Lower leg skin (tissue), 4 donors: ENCODE results near the gene CTBP1. TPM values are rescaled to one million over a fixed set of nuclear protein-coding genes. Genes with fewer than 3 reads are reported as not detected.

Experiments
- DNase-seq, 2 donors: peaks; one replicate each; pipeline ENCODE4 v3.0.0-alpha.2; 2019; ENCODE audit warnings: low spot score in 2 of 2
- H3K4me3 ChIP-seq: fragments of 200-600 bp; sonication (generic); 2 replicates; pipeline ENCODE4 v1.5.1; 2017; ENCODE audit warnings: mild to moderate bottlenecking, low read depth; ENCODE audit not compliant: poor library complexity, severe bottlenecking
- CTCF ChIP-seq, 3 donors: fragments of 450-650 bp; IDR thresholded peaks; one replicate each; pipeline ENCODE4 v1.5.1; 2016; ENCODE audit warnings: antibody characterized with exemption in 3 of 3, mild to moderate bottlenecking in 3 of 3, moderate library complexity in 2 of 3
- POLR2A ChIP-seq, 2 donors: fragments of 450-650 bp; IDR thresholded peaks; one replicate each; pipeline ENCODE4 v1.6.1; 2016 to 2017; ENCODE audit warnings: antibody characterized with exemption in 2 of 2, mild to moderate bottlenecking in 1 of 2, moderate library complexity in 1 of 2
- WGBS, 2 donors: methylation state at CpG; one replicate each; pipeline ENCODE4 v1.1.5; 2018; 5-methylcytosine and 5-hydroxymethylcytosine counted together
- intact Hi-C: fragments of 100-400 bp; cut with DNase I; formaldehyde crosslinking; loops from one replicate; pipeline ENCODE4 v1.15.0; 2023; ENCODE audit warnings: low total_unique reads
- total RNA-seq, 4 donors: library from RNA; depleted of rRNA; stranded (reverse); fragments of >200 nt; gene quantifications; one replicate each; pipeline ENCODE4 v1.1.0, GENCODE V29; 2016

Gene CTBP1
- total RNA-seq, 4 donors from 2014 or later, result 124 to 195 (median 148) TPM

GRCh38 chr4:1276984-1277383 lies 28.1 kb upstream of the CTBP1 start:
- WGBS, 2 donors, result 92 to 94% methylated on average over 2 of the region's 2 CpGs

DNA sequence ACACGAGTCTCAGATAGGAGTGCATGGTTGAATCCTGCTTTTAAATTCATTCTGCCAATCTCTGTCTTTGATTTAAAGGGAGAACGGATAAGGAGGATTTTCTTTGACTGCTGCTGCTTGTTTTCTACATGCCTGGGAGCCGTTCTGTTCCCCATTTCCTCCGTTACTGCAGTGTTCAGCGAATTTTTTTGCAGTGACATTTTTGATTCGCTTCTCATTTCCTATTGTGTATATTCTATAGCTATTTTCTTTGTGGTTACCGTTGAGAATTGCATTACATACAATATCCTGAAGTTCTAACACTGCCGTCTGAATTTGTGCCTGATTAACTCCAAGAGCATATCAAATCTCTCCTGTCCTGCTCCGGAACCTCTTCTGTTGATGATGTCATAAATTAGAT lies 25.9 kb upstream of the CTBP1 start:
- TF ChIP-seq CTCF (IDR thresholded peaks at IDR 0.05) (no peak), POLR2A (IDR thresholded peaks at IDR 0.05) (no peak)
- WGBS, 2 donors, result 56 to 74% methylated on average over 9 of the region's 9 CpGs
- intact Hi-C loops, result no loop called here

More at GRCh38 chr4:1276984-1277383, 28.1 kb upstream of the CTBP1 start:
- TF ChIP-seq CTCF (IDR thresholded peaks at IDR 0.05) (no peak), POLR2A (IDR thresholded peaks at IDR 0.05) (no peak)
- H3K4me3 ChIP-seq, result no peak overlapping the region
- DNase-seq, result no peak
- intact Hi-C loops, result no loop called here

GRCh38 chr4:1271686-1272085 lies 22.8 kb upstream of the CTBP1 start:
- TF ChIP-seq POLR2A (IDR thresholded peaks at IDR 0.05), result no peak
- TF ChIP-seq CTCF (IDR thresholded peaks at IDR 0.05), result no peak
- WGBS, 2 donors, result 87 to 94% methylated on average over 5 of the region's 5 CpGs
- intact Hi-C loops, result no loop called here
- DNase-seq, result no peak
- H3K4me3 ChIP-seq, result no peak overlapping the region

More for the DNA sequence above, 25.9 kb upstream of the CTBP1 start:
- no peak for DNase-seq
- H3K4me3 ChIP-seq, result no peak overlapping the region

GRCh38 chr4:1269209-1269608 lies 20.3 kb upstream of the CTBP1 start:
- H3K4me3 ChIP-seq, result no peak overlapping the region
- DNase-seq, result no peak
- TF ChIP-seq CTCF (IDR thresholded peaks at IDR 0.05), result no peak
- TF ChIP-seq POLR2A (IDR thresholded peaks at IDR 0.05), result no peak
- intact Hi-C loops, result loop anchor here (10.0 kb wide), 1 partner anchor 104 kb away; no protein-coding TSS in a partner anchor

- H3K4me3 ChIP-seq, result no peak overlapping the region
- TF ChIP-seq POLR2A (IDR thresholded peaks at IDR 0.05) (no peak), CTCF (IDR thresholded peaks at IDR 0.05) (no peak)
- DNase-seq, result no peak
- intact Hi-C loops, result loop anchor here (10.0 kb wide), 1 partner anchor 102 kb away; no protein-coding TSS in a partner anchor
- 86 to 91% methylated on average over 9 of the region's 9 CpGs for WGBS, 2 donors
Measured at GRCh38 chr4:1266881-1267763, 18.2 kb upstream of the CTBP1 start.
